CD4-positive, alpha-beta T cell treated with Interleukin-4 for 4 hours (primary cell): Measurements from ENCODE around the gene PEPD.
"Not testable (repeated sequence)": the region's sequence is repeated elsewhere in the genome, so short reads cannot be mapped to it uniquely, and the experiment has no call there.

ENCODE experiments used
- DNase-seq: peaks from one replicate; pipeline ENCODE4 v3.0.0-alpha.2; 2020

Gene PEPD

DNA sequence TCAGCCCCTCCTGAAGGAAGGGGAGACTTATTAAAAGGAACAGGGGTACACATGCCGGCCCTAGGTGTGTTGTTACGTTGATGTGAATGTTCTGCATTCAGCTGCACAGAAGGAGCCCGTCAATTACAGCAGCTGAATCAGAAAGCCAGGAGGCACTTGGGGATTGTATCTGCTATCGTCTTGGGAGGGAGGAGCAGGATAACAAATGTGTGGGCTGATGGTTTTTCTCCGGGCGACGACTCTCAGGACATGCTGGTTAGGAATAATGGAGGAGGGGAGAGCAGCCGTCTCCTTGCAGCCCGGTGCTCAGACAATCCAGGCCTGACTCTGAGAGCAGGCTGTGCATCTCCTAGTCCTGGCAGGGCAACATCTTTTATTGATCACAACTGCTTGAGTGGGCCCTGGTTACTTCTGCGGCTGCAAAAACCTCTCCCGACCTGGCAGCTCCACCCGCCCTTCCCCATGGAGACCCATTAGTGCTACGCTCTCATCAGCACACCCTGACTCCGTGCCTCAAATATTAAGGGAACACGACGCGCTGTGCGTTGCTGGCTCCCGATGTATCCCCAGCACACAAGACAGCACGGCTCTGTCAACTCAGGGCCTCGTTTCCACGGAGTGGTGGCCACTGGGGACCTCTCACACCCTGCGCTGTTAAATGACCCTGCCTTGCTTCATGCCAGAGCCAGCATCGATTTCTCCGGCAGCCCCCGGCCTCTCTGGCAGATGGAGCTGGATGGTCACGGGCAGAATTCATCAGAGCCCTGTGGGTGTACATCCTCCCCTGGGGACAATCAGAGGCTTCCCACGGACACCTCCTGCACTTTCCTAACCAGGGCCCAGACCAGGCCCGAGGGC, 25.3 kb downstream of the PEPD start:
- no peak for DNase-seq

DNA sequence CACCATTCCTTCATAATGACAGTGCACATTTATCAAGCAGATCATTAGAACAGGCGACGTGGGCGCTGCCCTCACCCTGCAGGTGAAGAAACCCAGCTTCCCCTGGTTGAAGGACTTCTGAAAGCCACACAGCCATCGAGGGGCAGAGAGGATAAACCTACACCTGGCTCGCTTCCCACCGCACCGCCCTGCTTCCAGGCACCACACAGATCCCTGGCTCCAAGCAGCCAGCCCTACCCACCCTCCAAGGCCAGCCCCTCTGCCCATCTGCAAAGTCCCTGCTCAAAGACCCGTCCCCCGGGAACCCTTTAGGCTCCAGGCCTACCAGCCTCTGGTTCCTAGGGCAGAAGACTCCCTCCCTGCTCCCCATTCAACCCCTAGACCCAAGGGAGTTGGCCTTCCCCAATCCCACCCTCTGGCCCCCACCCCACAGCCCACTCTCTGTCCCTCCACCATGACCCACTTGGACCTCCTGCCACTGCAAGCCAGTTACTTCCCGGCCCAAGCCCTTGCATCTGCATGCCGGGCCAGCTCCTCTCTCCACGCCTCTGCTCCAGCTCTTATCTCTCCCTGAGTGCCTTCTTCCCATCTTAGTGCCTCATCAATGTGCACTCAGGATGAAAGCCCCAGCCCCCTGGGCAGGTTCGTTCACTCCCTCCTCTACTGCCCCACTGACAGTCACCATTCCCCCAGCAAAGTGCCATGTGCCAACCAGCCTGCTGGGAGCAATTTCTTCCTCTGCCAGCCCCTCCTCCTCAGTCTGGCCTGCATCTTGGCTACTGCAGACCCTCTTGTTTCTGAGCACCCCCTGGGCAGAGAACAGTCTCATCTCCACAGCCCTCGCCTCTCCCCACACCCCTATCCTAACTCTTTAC, 28.0 kb downstream of the PEPD start:
- no peak for DNase-seq

DNA sequence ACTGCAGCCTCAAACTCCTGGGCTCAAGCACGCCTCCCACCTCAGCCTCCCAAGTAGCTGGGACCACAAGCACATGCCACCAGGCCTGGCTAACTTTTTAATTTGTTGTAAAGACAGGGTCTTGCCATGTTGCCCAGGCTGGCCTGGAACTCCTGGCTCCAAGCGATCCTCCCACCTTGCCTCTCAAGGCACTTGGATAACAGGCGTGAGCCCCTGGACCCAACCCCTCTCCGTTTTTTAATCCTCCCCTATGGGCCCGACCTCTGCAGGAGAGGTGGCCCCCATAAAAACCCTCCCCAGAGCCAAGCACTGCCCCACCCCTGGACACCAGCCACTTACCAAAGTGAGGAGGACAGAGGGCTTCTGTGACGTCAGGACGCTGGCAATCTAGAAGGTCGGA, 28.6 kb downstream of the PEPD start:
- no peak for DNase-seq

DNA sequence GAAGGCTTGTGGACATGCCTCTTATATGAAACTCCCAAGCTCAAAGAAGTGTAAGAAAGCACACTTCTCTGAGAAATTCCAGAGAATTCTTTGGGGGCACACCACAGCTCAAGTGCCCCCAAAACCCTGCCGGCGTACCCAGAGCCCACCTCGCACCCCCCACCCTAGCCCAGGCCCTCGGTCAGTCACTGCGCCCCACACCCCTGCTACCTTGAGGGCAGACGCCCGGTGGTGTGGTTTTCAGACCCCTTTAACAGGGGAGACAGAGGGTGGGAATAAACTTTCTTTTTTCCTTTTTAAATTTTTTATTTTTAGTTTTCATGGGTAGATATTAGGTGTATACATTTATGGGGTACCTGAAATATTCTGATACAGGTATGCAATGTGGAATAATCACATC, 29.5 kb downstream of the PEPD start:
- no peak for DNase-seq

DNA sequence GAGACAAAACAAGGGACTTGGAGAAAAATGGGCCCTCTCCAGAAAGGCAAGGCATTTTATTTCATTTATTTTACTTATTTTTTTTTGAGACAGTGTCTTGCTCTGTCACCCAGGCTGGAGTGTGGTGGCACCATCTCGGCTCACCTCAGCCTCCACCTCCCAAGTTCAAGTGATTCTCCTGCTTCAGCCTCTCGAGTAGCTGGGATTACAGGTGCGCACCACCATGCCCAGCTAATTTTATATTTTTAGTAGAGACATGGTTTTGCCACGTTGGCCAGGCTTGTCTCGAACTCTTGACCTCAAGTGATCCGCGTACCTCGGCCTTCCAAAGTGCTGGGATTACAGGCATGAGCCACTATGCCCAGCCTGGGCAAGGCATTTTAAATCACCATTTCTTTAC, 31.0 kb downstream of the PEPD start:
- DNase-seq: not testable (repeated sequence)

DNA sequence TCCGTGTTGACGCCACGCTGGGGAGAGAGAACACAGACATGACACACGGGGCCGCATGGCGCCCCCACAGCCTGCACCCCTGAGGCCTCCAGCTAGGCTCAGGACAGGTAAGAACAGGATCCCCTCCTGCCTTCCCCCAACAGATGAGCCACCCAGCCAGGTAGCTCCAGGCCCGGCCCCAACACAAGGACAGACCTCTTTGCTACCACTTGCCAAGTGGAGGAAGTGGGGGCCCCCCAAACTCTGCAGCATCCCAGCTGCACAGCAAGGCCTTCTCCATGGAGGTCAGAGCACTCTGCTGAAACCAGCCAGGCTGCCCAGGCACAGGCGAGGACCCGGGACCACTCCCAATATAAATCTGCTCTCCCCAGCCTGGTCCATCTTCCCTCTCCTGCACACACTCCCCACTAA, 31.5 kb downstream of the PEPD start:
- DNase-seq: no peak

DNA sequence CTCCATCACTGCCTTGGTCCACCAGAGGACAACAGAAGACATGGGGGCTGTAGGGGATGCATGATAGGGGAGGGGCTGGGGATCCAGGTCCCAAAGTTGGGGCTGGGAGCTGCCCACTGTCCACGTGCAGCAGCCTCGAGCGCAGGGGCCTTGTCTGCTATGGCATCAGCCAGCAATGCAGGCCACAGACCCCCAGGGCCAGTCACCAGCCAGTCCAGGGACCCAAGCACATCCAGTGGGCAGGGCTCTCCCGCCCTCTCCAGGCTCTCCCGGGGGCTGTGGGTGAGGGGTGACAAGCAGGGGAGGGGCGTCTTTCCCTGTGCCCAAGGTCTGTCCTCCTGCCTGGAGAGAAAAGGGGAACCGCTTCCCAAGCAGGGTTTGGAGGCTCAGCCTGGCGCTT, 32.8 kb downstream of the PEPD start:
- DNase-seq: no peak

DNA sequence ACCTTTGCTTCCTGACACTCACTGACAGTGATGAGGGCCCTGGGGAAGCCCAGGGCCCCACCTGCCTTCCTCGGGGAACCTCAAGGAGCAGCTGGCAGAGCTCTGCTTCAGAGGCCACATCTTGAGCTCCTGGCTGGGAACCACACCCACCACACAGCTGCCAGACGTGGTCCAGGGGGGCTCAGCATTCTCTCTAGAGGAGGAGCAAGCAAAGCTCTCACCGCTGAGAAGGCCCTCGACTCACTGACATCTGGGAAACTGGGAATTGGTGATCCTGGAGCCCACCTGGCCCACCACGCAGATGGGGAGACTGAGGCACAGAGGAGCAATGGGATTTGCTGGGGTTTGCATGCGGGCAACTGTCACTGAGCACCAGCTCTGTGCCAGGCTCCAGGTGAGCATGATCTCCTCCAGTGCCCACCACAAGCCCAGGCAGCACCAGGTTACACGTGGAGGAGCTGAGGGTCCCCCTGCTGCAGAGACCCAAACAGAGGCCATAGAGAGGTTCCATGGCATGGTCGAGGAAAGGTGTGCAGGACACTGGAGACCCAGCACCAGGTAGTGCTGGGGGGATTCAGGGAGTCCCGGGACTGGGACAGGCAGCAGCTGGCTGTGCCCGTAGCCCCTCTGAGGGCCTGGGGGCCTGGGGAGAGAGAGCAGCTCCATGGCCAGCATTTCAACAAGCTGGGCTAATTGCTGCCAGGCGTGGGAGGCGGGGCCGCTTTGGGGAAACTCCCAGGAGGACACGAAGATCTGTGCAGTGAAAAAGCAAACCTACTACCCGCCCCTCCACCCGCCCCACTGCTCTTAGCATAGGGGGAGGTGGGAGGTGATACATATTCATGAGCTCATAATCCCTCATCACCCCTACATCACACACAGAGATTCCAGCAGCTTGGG, 33.4 kb downstream of the PEPD start:
- DNase-seq: no peak

DNA sequence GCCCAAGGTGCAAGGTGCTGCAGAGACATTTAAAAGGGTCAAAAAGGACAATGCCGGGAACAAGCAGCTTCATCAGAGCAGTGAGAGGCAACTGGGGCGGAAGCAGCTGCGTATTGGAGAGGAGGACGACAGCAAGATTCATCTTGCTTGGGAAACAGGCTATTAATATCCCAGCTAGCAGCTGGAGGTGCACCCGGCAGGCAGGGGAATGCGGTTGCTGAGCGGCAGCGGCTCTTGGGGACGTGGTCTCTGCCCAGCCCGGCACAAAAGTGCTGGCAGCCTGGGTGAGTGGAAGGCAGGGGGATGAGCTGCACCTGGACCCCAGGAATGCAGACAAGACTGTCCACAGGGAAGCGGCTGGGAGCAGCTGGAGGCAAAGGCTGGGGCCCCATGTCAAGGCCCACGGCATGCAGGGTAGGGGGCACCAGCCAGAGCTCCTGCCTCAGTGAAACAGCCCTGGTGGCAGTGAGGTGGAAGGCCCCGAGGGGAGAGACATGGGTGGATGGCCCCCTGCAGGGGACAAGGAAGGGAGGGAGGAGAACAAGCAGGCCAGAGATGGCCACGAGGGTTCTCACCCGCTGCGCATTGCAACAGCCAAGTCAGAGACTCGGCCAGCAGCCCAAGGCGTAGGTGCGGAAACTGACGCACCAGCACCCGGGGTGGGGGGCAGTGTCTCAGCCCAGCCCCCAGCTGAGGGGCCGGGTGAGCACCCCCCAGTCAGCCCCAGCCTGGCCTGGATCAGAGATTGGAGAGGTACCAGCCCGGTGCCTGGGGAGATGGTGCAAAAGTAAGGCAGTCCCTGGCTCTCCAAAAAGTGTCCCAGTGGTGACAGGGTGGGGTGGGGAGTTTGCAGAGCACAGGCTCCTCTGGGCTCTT, 34.4 kb downstream of the PEPD start:
- DNase-seq: no peak

DNA sequence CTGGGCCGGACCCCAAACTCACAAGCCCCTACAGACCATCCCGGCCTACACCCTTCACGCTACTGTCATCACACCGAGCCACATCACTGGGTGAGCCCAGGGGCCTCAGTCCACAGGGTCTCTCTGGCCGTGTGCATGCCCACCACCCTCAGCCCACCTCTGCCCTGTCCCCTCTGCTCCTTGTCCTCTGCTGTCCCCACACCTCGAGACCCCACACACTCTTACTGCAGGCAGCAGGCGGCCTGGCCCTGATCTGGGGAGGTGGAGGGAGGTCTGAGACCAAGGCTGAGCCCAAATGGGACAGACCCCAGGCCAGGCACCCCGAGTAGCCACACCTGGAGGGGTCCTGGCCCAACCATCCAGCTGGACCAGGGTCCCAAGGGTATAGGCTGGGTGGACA, 35.2 kb downstream of the PEPD start:
- no peak for DNase-seq

DNA sequence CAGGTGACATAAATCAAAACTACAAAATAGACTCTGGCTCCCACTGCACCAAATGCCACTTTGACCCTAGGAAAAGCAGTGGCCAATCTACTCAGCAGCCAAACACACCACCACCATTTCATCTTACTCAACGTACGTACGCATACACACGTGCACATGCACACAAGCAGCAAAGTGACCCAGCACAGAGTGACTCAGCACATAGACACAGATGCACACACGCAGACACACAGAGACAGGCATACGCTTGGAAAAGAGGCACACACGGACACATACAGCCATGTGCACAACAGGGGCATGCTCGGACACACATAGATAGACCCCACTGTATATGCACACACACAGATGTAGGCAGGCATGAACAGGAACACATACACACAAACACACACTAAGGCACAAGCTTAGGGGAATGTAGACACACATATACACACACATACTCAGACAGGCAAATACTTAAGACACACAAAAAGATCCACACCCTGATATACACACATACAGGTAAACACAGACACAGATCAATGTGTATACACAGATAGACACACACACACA, 37.3 kb downstream of the PEPD start:
- DNase-seq: no peak

DNA sequence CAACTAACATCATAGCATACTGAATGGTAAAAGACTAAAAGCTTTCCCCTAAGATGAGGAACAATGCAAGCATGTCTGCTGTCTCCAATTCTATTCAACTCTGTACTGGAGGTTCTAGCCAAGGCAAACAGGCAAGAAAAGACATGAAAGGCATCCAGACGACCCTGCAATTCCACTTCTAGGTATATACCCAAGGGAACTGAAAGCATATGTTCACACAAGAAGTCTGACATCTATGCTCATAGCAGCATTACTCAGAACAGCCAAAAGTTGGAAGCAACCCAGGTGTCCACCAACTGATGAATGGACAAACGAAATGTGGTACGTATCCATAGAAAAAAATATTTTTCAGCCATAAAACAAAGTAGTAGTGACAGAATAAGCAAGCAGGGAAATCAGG, 39.1 kb downstream of the PEPD start:
- DNase-seq: no peak

DNA sequence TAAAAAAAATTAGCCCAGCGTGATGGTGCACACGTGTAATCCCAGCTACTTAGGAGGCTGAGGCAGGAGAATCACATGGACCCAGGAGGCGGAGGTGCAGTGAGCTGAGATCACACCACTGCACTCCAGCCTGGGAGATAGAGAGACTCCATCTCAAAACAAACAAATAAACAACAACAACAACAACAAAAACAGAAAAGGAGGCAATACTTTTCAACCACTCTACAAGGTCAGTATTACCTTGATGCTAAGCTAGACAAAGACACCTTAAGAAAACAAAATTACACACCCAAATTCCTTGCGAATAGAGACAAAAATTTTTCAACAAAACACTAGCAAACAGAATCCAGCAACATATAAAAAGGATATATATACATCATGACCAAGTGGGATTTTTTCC, 39.7 kb downstream of the PEPD start:
- no peak for DNase-seq

DNA sequence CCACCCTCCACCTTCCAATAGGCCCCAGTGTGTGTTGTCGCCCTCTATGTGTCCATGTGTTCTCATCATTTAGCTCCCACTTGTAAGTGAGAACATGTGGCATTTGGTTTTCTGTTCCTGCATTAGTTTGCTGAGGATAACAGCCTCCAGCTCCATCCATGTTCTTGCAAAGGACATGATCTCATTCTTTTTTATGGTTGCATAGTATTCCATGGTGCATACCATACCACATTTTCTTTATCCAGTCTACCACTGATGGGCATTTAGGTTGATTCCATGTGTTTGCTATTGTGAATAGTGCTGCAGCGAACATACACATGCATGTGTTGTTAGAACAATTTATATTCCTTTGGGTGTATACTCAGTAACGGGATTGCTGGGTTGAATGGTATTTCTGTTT, 42.0 kb downstream of the PEPD start:
- not testable (repeated sequence) for DNase-seq

DNA sequence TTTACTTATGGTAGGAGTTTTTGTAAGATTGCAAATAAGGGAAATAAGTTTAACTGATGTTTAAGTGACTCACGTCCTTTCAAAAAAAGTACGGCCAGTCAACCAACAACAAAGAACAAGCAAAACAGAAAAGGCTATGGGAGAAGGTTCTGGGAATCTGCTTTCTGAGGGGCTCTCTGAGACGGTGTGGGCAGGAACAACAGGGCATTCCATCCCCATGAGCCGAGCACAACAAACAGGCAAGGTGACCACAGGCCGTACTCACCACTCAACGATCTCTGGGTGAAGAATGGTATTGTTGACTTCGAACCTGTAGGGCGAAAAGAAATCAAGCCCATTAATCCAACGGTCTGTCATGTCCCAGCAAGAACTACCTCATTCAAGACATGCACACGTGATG, 43.8 kb downstream of the PEPD start:
- DNase-seq: no peak

DNA sequence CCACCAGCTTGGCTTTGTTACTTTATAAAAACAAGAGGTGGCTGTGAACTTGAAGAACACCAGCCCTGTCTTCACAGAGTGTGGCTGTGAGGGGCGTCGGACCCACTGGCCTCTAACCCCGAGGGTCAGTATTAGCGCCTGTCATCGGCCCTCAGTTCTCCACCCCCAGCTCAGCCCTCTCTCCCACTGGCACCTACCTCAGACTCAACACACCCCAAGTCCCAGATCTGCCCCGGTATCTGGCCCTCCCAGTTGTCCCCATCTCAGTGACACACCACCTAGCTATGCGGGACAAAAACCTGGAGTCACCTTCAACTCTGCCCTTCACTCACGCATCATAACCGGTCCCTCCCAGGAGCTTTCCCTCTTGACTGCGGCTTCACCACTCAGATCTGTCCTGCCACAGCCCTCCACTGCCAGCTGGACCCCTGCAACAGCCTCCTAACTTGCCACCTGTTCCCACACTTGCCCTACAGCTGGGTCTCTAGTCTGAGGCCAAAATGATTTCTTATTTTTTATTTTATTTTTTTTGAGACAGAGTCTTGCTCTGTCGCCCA, 45.4 kb downstream of the PEPD start:
- DNase-seq: no peak

DNA sequence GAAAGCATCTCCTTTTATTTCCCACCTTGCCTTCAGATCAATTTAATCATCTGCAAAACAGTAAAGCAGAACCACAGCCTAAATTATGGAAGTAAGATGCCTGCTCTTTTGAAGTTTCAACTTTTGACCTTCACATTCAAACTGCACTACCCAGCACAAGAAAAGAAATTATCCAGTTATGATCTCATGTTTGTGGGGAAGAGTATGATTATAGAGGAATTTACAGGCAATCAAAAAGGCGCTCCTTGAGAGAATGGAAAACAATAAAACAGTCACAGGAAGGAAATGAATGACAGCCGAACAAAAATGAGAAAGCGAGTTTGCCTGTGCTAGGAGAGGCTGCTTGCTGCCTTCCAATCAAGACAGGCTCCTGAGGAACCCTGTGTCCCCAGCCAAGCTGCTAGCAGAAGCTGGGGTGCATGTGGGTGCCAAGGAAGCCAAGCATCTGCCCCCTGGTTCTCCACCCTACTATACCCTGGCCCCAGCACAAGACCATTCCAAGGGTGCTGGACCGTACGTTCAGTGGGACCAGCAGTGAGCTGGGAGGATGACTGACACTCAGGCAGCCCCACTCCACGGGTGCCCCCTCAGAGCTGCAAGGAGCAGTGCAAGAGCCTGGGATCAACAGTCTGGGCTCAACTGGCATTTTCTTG, 47.8 kb downstream of the PEPD start:
- DNase-seq: no peak

DNA sequence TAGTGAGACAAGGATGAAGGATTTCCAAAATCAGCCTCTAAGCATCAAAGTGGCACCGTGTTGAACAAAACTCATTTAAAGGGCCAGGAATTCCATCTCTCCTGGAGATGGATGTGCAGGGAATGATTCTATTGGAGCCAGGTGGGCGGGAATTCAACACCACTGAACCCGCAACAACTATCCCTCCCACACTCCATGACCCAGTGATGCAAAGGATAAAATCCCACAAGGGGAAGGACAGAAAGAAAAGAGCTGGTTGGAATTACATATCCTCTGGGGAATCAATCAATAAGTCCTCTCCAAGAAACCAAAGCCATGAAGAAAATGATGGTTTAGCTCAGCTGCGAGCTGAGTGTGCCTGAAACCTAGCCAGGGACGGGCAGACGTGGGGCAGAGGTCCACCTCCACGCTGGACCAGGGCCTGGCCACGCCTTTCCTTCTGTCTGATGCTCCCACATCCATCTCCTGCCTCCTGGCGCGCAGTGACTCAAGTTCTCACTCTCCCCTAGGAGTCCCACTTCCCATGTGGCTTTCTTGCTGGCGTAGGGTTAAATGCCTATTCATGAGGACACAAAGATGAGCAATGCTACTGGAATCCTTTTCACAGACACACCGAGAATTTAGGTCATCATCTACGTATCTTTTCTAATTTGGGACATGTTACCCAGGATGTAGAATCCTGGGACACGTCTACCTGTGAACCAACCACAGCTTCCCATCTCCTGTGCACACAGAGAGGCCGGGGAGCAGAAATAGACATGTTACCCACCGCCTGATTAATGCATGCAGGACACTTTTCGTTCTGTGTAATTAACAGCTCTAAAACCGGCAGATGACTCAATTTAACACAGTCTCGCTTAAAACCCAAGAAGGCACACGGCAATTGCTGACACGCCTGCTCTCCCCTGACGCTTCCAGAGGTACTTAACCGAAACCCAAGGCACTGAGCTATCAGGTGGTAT, 48.6 kb downstream of the PEPD start:
- DNase-seq: no peak

DNA sequence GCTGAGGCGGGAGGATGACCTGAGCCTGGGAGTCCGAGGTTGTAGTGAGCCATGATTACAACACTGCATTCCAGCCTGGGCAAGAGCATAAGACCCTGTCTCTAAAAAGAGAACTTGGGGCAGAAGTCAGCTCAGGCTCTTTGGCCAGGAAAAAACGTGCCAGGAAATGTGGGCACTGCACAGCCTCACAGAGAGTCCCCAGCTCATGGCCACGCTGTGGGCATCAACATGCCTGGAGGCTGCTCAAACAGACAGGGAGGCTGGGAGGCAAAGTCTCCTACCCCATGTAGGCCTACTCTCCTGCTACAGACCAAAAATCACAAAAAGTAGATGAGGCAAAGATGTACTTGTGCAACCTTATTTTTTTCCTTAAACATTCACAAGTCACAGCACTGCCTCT, 49.4 kb downstream of the PEPD start:
- DNase-seq: no peak
